Mammary epithelial cell (primary cell): ENCODE measurements around the gene TXLNB.

Experiments used
- EZH2 ChIP-seq: IDR thresholded peaks from 2 replicates; pipeline ENCODE4 v1.6.1; 2012; ENCODE audit warnings: low read length, inconsistent platforms, borderline replicate concordance
- TF ChIP-seq, protein P1 (sequence below), 2 donors: IDR thresholded peaks in 1 of 2; conservative IDR thresholded peaks in 1 of 2; 2 replicates each; pipeline ENCODE4 v1.5.1; 2011 to 2012; ENCODE audit warnings: inconsistent platforms in 2 of 2, low read length in 2 of 2, mild to moderate bottlenecking in 2 of 2, control low read depth in 1 of 2, low read depth in 1 of 2; ENCODE audit not compliant: insufficient read depth in 1 of 2; ENCODE audit errors: extremely low read depth in 1 of 2

DNA sequence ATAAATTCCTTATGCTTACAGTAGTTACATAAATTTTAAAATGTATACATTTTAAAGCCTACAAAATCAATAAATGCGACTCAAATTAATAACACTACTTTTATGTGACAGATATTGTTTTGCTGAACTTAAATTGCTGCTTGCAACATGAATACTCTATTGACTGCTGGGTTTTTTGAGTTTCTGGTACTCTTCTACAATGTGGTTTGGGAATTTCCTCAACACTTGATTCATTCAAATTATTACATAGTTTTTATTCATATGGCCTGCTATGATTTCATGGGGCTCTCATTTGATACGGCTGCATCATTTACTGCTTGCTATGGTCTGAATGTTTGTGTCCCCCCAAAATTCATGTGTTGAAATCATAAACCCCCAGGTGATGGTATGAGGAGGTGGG is 2.3 kb upstream of the TXLNB start:
- no peak for TF ChIP-seq EZH2
- TF ChIP-seq, protein P1, sequence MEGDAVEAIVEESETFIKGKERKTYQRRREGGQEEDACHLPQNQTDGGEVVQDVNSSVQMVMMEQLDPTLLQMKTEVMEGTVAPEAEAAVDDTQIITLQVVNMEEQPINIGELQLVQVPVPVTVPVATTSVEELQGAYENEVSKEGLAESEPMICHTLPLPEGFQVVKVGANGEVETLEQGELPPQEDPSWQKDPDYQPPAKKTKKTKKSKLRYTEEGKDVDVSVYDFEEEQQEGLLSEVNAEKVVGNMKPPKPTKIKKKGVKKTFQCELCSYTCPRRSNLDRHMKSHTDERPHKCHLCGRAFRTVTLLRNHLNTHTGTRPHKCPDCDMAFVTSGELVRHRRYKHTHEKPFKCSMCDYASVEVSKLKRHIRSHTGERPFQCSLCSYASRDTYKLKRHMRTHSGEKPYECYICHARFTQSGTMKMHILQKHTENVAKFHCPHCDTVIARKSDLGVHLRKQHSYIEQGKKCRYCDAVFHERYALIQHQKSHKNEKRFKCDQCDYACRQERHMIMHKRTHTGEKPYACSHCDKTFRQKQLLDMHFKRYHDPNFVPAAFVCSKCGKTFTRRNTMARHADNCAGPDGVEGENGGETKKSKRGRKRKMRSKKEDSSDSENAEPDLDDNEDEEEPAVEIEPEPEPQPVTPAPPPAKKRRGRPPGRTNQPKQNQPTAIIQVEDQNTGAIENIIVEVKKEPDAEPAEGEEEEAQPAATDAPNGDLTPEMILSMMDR (conservative IDR thresholded peaks at IDR 0.05 in 1 of 2, IDR thresholded peaks at IDR 0.05 in 1 of 2; ENCODE audit: extremely low read depth in 1 of 2, insufficient read depth in 1 of 2, low read depth in 1 of 2, low read length in 2 of 2): no peak
